Omental fat pad (tissue), 4 donors: Measurements from ENCODE around the gene GRIK3. TPM values are rescaled to one million over a fixed set of nuclear protein-coding genes. Genes with fewer than 3 reads are reported as not detected.

ENCODE experiments used
- ATAC-seq: fragments of 150-250 bp; one replicate; pipeline ENCODE4 v1.9.1; 2016; ENCODE audit warnings: mild to moderate bottlenecking, moderate library complexity; ENCODE audit not compliant: low FRiP score
- DNase-seq: peaks from one replicate; pipeline ENCODE4 v3.0.0-alpha.2; 2019; ENCODE audit warnings: low spot score
- CTCF ChIP-seq, 3 donors: fragments of 450-650 bp; IDR thresholded peaks; one replicate each; pipeline ENCODE4 v1.5.1; 2016 to 2017; ENCODE audit warnings: antibody characterized with exemption in 3 of 3, mild to moderate bottlenecking in 3 of 3, moderate library complexity in 2 of 3
- total RNA-seq, 4 donors: library from RNA; depleted of rRNA; stranded (reverse); fragments of >200 nt; gene quantifications; one replicate each; pipeline ENCODE4 v1.1.0, GENCODE V29; 2016

Gene GRIK3
- total RNA-seq, 4 donors from 2014 or later, result 0.09 to 0.79 TPM; not detected in 2

- DNase-seq (no peak), ATAC-seq (no peak)
- no peak for TF ChIP-seq CTCF (IDR thresholded peaks at IDR 0.05)
Observed at GRCh38 chr1:36881541-36881940, 152.8 kb downstream of the GRIK3 start.

GRCh38 chr1:36881068-36881405 is 153.3 kb downstream of the GRIK3 start:
- no peak for ATAC-seq
- DNase-seq, result no peak
- no peak for TF ChIP-seq CTCF (IDR thresholded peaks at IDR 0.05)

GRCh38 chr1:36880155-36881067 is 153.9 kb downstream of the GRIK3 start:
- ATAC-seq (no peak), DNase-seq (no peak)
- TF ChIP-seq CTCF (IDR thresholded peaks at IDR 0.05), result no peak

GRCh38 chr1:36879613-36880012 is 154.7 kb downstream of the GRIK3 start:
- TF ChIP-seq CTCF (IDR thresholded peaks at IDR 0.05), result no peak
- DNase-seq, result no peak
- no peak for ATAC-seq

GRCh38 chr1:36876990-36877389 is 157.3 kb downstream of the GRIK3 start:
- DNase-seq, result no peak
- no peak for ATAC-seq
- no peak for TF ChIP-seq CTCF (IDR thresholded peaks at IDR 0.05)

- no peak for DNase-seq
- no peak for ATAC-seq
- no peak for TF ChIP-seq CTCF (IDR thresholded peaks at IDR 0.05)
Observed at GRCh38 chr1:36874271-36875060, 159.8 kb downstream of the GRIK3 start.
